GM13977 (cell line): Measurements from ENCODE around the gene PPP4R3A.
A peak's percentile ranks its signal among the peaks of the same experiment; 100 is the strongest.

Experiments
- DNase-seq: peaks from one replicate; pipeline ENCODE4 v3.0.0; 2012; ENCODE audit warnings: low spot score
- in situ Hi-C: fragments of 300-500 bp; cut with MboI; formaldehyde crosslinking; loops from one replicate; pipeline ENCODE4 v1.12.0; 2022; ENCODE audit warnings: low sequenced_read_pairs, low pct_unique_long_range_greater_than_20kb, mixed read lengths, inconsistent platforms; ENCODE audit not compliant: unreplicated experiment
- TF ChIP-seq, protein P1 (sequence below): IDR thresholded peaks from 2 replicates; pipeline ENCODE4 v1.5.1; 2012; ENCODE audit warnings: mild to moderate bottlenecking, control low read depth; ENCODE audit not compliant: insufficient read depth; ENCODE audit errors: extremely low read depth, missing control alignments

The PPP4R3A gene

DNA sequence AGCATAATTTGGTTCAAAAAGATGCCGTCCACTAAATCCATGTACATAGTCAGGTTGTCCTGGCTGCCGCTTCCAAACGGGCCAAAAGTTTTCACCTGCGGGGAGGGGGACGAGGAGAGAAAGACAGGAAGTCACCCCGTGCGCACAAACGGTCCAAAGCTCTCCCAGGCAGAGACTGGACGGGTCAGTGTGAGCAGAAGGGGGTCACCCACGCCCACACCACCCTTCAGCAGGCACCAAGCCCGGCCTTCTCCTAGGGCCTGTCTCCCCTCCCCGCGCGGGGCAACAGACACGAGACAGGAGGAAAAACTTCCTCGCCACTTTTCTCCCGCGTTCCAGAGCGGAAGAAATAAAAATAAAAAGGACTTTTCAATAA lies 93.4 kb downstream of the PPP4R3A start:
- in situ Hi-C loops, result no loop called here
- TF ChIP-seq, protein P1, sequence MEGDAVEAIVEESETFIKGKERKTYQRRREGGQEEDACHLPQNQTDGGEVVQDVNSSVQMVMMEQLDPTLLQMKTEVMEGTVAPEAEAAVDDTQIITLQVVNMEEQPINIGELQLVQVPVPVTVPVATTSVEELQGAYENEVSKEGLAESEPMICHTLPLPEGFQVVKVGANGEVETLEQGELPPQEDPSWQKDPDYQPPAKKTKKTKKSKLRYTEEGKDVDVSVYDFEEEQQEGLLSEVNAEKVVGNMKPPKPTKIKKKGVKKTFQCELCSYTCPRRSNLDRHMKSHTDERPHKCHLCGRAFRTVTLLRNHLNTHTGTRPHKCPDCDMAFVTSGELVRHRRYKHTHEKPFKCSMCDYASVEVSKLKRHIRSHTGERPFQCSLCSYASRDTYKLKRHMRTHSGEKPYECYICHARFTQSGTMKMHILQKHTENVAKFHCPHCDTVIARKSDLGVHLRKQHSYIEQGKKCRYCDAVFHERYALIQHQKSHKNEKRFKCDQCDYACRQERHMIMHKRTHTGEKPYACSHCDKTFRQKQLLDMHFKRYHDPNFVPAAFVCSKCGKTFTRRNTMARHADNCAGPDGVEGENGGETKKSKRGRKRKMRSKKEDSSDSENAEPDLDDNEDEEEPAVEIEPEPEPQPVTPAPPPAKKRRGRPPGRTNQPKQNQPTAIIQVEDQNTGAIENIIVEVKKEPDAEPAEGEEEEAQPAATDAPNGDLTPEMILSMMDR, result no peak
- no peak for DNase-seq

DNA sequence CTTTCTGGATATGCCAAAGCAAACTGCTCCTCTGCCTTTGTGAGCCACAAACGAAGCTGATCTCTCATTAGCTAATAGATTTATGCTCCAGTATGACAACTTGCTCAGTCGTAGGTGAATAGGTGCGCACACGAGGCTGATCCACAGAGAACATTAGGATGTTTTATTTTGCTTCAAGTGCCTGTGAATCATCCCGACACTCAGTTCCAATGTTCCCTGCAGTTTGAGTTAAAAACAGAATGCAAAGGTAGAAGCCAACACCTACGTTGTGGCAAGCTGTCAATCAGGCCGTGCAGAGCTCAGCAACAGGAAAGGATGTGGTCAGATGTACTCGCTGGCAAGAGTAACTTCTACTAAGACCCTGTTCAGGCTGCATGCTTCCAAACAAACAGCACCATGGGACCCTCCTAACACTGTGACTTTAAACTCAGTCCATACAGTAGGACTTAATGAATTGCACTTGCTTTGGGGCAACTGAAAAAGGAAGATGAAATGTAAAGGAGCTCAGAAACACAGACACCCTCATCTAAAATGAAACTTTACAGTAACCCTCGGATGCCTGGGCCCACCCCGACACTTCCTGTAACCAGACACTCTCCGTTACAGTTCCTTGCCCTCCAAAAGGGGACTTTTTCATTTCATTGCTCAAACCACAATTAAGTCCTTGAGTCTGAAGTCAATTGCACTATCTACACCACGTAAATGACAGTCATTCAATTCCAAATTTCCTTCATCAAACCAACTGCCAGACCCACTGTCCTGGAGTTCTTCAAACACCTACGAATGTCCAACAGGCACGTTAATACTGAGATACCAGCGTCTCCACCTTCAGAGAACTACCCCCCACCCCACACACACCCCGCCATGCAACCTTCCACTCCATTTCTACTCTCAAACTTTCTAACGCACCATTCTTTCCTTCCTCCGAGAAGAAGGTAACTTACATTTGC lies 94.0 kb downstream of the PPP4R3A start:
- in situ Hi-C loops, result no loop called here
- TF ChIP-seq, protein P1, result no peak
- DNase-seq, result peak; percentile 85

DNA sequence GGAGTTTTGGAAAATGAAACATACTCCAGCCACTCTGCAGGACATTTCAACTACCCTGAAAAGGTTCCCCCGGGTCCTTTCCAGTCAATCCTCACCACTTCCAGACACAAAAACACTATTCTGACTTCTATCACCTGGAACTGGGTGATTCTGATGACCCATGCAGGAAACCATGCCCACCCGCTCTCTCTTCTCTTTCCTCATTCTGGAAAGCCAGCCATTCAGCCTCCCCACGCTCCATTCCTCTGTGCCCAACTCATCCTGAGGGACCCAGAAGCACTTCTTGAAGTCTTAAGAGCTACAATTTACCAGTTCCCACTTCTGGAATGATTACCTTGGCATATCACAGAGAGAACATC lies 95.7 kb downstream of the PPP4R3A start:
- TF ChIP-seq, protein P1, result no peak
- in situ Hi-C loops, result no loop called here
- no peak for DNase-seq

DNA sequence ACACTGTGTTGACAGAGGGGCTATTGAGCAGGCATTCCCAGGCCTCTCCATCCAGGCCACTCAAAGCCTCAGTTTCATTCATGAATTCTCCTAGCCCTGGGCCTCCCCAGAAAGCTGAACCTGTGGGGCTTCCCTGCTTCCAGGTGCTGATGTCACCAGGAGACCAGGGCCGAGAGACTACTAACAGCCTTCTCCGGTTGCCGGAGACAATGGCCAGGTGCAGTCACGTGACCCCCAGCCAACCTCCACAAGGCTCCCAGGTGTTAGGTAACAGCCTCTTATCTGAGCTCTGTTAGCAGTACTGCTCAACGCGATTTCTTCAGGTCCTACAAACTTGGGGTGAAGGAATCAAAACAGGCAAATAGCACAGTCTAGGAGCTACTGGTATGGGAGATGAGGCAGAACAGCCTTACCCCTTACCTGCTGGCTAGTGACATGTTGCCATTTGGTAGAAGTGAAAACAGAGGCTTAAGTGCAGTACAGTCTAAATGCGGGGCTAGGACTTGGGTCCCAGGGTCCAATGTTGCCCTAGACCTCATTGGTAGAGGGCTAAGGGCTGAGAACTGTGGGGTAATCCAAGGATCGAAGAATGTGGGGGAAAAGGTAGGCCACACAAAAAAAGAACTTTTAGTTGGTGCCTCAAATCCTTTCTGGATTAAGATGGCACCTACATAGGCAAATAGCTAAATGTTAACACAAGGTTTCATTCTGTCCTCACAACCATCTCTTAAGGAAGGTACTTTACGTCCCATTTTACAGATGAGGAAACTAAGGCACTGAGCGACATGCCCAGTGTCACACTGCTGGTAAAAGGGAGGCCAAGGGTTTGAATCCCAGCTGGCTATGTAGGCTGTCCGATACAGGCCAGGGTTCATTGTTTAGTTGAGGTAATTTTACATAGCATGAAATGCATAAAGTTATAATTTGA lies 96.3 kb downstream of the PPP4R3A start:
- TF ChIP-seq, protein P1, result no peak
- DNase-seq, result no peak
- in situ Hi-C loops, result no loop called here

DNA sequence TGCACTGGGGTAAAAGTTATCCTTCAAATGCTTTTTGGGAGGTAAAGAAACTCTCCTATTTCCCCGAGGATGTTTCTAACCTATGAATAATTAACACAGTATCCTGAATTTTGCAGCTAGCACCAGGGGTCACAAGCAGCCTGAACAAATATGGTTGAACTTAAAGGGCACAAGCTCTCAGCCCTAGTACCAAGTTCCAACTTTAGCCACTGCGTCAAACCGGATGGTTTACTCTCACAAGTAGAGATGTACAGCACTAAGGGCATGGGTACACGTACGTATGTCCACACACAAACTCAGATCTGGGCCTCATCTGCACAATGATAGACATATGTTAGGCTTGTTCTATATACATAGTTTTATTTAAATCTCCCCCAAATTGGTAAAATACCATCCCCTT lies 97.2 kb downstream of the PPP4R3A start:
- TF ChIP-seq, protein P1, result no peak
- in situ Hi-C loops, result no loop called here
- no peak for DNase-seq

DNA sequence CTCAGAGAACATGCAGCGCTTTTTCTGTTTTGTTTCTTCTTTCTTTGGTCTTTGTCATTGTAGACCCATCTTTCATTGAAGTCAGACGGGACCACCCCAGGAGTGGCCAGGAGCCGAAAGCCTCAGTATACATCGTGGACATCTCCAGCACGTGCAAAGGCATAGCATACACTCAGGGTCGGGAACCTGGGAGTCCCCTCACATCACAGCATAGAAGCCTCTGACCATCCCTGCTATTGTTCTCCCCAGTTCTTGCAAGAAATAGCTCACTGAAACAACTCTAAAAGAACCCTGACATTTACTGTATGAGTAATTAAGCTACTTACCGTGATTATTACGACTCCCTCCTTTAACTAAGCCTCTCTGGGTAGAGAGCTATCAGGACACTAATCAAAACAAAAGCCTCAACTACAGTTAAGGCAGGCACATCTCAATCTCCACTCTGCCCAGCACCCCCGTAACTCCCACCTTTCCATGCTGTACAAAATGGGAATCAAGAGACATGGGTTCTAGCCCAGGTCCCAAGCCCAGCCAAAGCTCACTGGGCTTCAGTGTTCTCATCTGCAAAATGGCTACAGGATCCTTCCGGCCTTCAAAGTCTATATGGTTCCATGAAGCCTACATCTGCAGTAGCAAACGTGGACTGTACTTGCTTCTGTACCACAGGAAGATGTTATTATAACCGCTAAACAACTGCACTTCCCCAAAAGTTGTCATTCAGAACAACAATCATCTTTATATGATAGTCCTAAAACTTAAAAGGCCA lies 99.2 kb downstream of the PPP4R3A start:
- TF ChIP-seq, protein P1, result no peak
- in situ Hi-C loops, result no loop called here
- peak; percentile 43 for DNase-seq
